GM23338 (cell line): ENCODE measurements around the gene SEC14L3. TPM values are rescaled to one million over a fixed set of nuclear protein-coding genes. Genes with fewer than 3 reads are reported as not detected.

Source experiments
- ATAC-seq: fragments of 200-7000 bp; cut with Tn5 transposase; 3 replicates; pipeline ENCODE4 v1.9.1; 2020
- DNase-seq: peaks from one replicate; pipeline ENCODE4 v3.0.0-alpha.2; 2015; ENCODE audit warnings: low spot score
- H2AFZ ChIP-seq: fragments of 200-600 bp; sonication (generic); 2 replicates; pipeline ENCODE4 v1.8.0; 2016; ENCODE audit warnings: antibody characterized with exemption, mild to moderate bottlenecking, moderate library complexity
- H3F3A ChIP-seq: fragments of 200-600 bp; sonication (generic); replicated peaks from 2 replicates; pipeline ENCODE4 v1.8.0; 2017; ENCODE audit warnings: antibody characterized with exemption, mixed run types, low read depth
- H3K27ac ChIP-seq: fragments of 200-600 bp; sonication (generic); 2 replicates; pipeline ENCODE4 v1.6.1; 2016; ENCODE audit warnings: low read depth
- H3K27me3 ChIP-seq: fragments of 200-600 bp; sonication (generic); 2 replicates; pipeline ENCODE4 v1.8.0; 2016; ENCODE audit warnings: mild to moderate bottlenecking, mixed run types, moderate library complexity; ENCODE audit not compliant: insufficient read depth
- H3K36me3 ChIP-seq: fragments of 200-600 bp; sonication (generic); 2 replicates; pipeline ENCODE4 v1.8.0; 2016; ENCODE audit warnings: mild to moderate bottlenecking; ENCODE audit not compliant: insufficient read depth
- H3K4me1 ChIP-seq: fragments of 200-600 bp; sonication (generic); 2 replicates; pipeline ENCODE4 v1.8.0; 2016; ENCODE audit warnings: mild to moderate bottlenecking, moderate library complexity; ENCODE audit not compliant: insufficient read depth
- H3K4me2 ChIP-seq: fragments of 200-600 bp; sonication (generic); 2 replicates; pipeline ENCODE4 v1.7.1; 2017; ENCODE audit warnings: mixed run types
- H3K4me3 ChIP-seq: fragments of 200-600 bp; sonication (generic); 2 replicates; pipeline ENCODE4 v1.6.1; 2016; ENCODE audit warnings: mixed run types
- H3K79me2 ChIP-seq: fragments of 200-600 bp; sonication (generic); replicated peaks from 2 replicates; pipeline ENCODE4 v1.8.0; 2017; ENCODE audit warnings: mild to moderate bottlenecking; ENCODE audit not compliant: insufficient read depth
- H3K9me2 ChIP-seq: fragments of 200-600 bp; sonication (generic); 2 replicates; pipeline ENCODE4 v1.8.0; 2017; ENCODE audit not compliant: insufficient read depth
- H4K20me1 ChIP-seq: fragments of 200-600 bp; sonication (generic); replicated peaks from 2 replicates; pipeline ENCODE4 v1.8.0; 2017; ENCODE audit warnings: mild to moderate bottlenecking; ENCODE audit not compliant: insufficient read depth
- H3K27ac Mint-ChIP-seq: 2 replicates; pipeline ENCODE4 v1.8.0; 2020; ENCODE audit warnings: inconsistent platforms, mild to moderate bottlenecking, moderate library complexity, mixed read lengths
- H3K27me3 Mint-ChIP-seq: 3 replicates; pipeline ENCODE4 v1.8.0; 2022; ENCODE audit warnings: low read depth, mild to moderate bottlenecking, moderate library complexity, mixed read lengths, inconsistent platforms; ENCODE audit not compliant: insufficient read depth, poor library complexity
- H3K36me3 Mint-ChIP-seq: 3 replicates; pipeline ENCODE4 v1.8.0; 2021; ENCODE audit warnings: low read depth, mild to moderate bottlenecking, inconsistent platforms, moderate library complexity, mixed read lengths
- H3K4me1 Mint-ChIP-seq: 3 replicates; pipeline ENCODE4 v1.8.0; 2020; ENCODE audit warnings: mild to moderate bottlenecking, inconsistent platforms, mixed read lengths
- H3K4me3 Mint-ChIP-seq: 3 replicates; pipeline ENCODE4 v1.8.0; 2021; ENCODE audit warnings: moderate library complexity, mild to moderate bottlenecking, inconsistent platforms, mixed read lengths
- H3K9me3 Mint-ChIP-seq: 3 replicates; pipeline ENCODE4 v1.8.0; 2020; ENCODE audit warnings: moderate library complexity, mild to moderate bottlenecking, inconsistent platforms, mixed read lengths
- JUNB ChIP-seq: IDR thresholded peaks from one replicate; pipeline ENCODE4 v1.6.1; 2016; ENCODE audit warnings: antibody characterized with exemption; ENCODE audit not compliant: unreplicated experiment
- POLR2AphosphoS5 ChIP-seq: IDR thresholded peaks from 2 replicates; pipeline ENCODE4 v1.6.1; 2016; ENCODE audit warnings: antibody characterized with exemption, low read depth
- REST ChIP-seq: IDR thresholded peaks from one replicate; pipeline ENCODE4 v1.6.1; 2018; ENCODE audit warnings: antibody characterized with exemption; ENCODE audit not compliant: unreplicated experiment
- ZNF114 ChIP-seq: fragments of 250-450 bp; sonication (Bioruptor Pico); IDR thresholded peaks from 2 replicates; pipeline ENCODE4 v1.5.0; 2020; ENCODE audit warnings: mild to moderate bottlenecking, moderate library complexity
- ZNF331 ChIP-seq: fragments of 250-450 bp; sonication (Bioruptor Pico); IDR thresholded peaks from 2 replicates; pipeline ENCODE4 v1.5.0; 2020; ENCODE audit warnings: low read depth, mild to moderate bottlenecking, moderate library complexity
- ZNF462 ChIP-seq: fragments of 250-450 bp; sonication (Bioruptor Pico); IDR thresholded peaks from 2 replicates; pipeline ENCODE4 v1.5.0; 2020; ENCODE audit warnings: mild to moderate bottlenecking, moderate library complexity
- polyA plus RNA-seq: library from polyadenylated mRNA; unstranded; fragments of >200 nt; fragmentation: Nextera tagmentation; extraction: Ambion mirVana; gene quantifications from 2 replicates; pipeline ENCODE4 v1.2.1, GENCODE V29; 2016
- total RNA-seq: library from RNA; depleted of rRNA; stranded (reverse); fragments of >200 nt; shearing (Covaris generic); gene quantifications from 2 replicates; pipeline ENCODE4 v1.2.3, GENCODE V29; 2014

Gene SEC14L3
- total and polyA plus RNA-seq, 2 experiments from 2014 or later: not detected

- TF ChIP-seq ZNF462 (CRISPR knock-in tag) (no peak), REST (no peak), POLR2AphosphoS5 (no peak)
Measured at GRCh38 chr22:30433227-30433626, 38.6 kb downstream of the SEC14L3 start (continued).

- H3K4me3 ChIP-seq: no peak overlapping the region
- DNase-seq (no peak), ATAC-seq (no peak)
- no peaks in the 10 kb centered on the region; the same call in 1 of the 2 replicates for H3K36me3 ChIP-seq
- no peaks in the 10 kb centered on the region for H4K20me1 ChIP-seq
- peaks cover 9% of the 10 kb centered on the region for H3K36me3 Mint-ChIP-seq
- H3K79me2 ChIP-seq: no peaks in the 10 kb centered on the region
- no peak overlapping the region for H2AFZ ChIP-seq
- peaks cover 5% of the 10 kb centered on the region for H3K27me3 Mint-ChIP-seq
- peaks cover 7% of the 10 kb centered on the region for H3K9me3 Mint-ChIP-seq
- H3K4me2 ChIP-seq: no peak overlapping the region
- peaks cover 17% of the 10 kb centered on the region for H3K4me1 Mint-ChIP-seq
- H3K27ac Mint-ChIP-seq: no peak overlapping the region
- H3K27ac ChIP-seq: no peak overlapping the region
- H3K27me3 ChIP-seq: no peaks in the 10 kb centered on the region
- 0 out of 2 replicates have a peak, but pooled peaks cover 4% of the 10 kb centered on the region for H3K9me2 ChIP-seq
- H3K4me3 Mint-ChIP-seq: no peak overlapping the region
- peaks cover 3% of the 10 kb centered on the region; the same call in 1 of the 2 replicates for H3F3A ChIP-seq
- H3K4me1 ChIP-seq: no peaks in the 10 kb centered on the region
- TF ChIP-seq ZNF462 (CRISPR knock-in tag) (no peak), POLR2AphosphoS5 (no peak), JUNB (no peak), ZNF114 (CRISPR knock-in tag) (no peak), ZNF331 (CRISPR knock-in tag) (no peak)
Measured at GRCh38 chr22:30432520-30432919, 39.3 kb downstream of the SEC14L3 start.
